Natural killer cell (primary cell): ENCODE data around the gene IMP4. TPM values are rescaled to one million over a fixed set of nuclear protein-coding genes. Genes with fewer than 3 reads are reported as not detected.
A peak's percentile ranks its signal among the peaks of the same experiment; 100 is the strongest.

Experiments
- ATAC-seq, 3 donors: fragments of 150-1000 bp in 2 of 3; fragments of 200-7000 bp in 1 of 3; cut with Tn5 transposase; 1 replicate in 1 of 3; 2 replicates in 2 of 3; pipeline ENCODE4 v1.10.0; 2021; ENCODE audit warnings: mild to moderate bottlenecking in 2 of 3, moderate library complexity in 2 of 3
- DNase-seq, 2 donors: peaks; one replicate each; pipeline versions ENCODE4 v3.0.0 to v3.0.0-alpha.2; 2013 to 2021; ENCODE audit warnings: mixed read lengths in 1 of 2
- H3K27ac ChIP-seq: one replicate; pipeline ENCODE4 v1.5.1; 2013; ENCODE audit warnings: mild to moderate bottlenecking, low read length
- H3K27me3 ChIP-seq: one replicate; pipeline ENCODE4 v1.6.1; 2013; ENCODE audit warnings: low read length; ENCODE audit not compliant: control insufficient read depth, insufficient read depth
- H3K36me3 ChIP-seq: one replicate; pipeline ENCODE4 v1.6.1; 2013; ENCODE audit warnings: low read length; ENCODE audit not compliant: control insufficient read depth, insufficient read depth
- H3K4me1 ChIP-seq: one replicate; pipeline ENCODE4 v1.6.1; 2013; ENCODE audit warnings: low read length; ENCODE audit not compliant: control insufficient read depth, insufficient read depth
- H3K4me3 ChIP-seq: one replicate; pipeline ENCODE4 v1.5.1; 2013; ENCODE audit warnings: low read length
- H3K9me3 ChIP-seq: one replicate; pipeline ENCODE4 v1.6.1; 2013; ENCODE audit warnings: low read length; ENCODE audit not compliant: control insufficient read depth, insufficient read depth
- H3K27ac Mint-ChIP-seq, 2 donors: one replicate each; pipeline ENCODE4 v1.8.0; 2022; ENCODE audit warnings: mild to moderate bottlenecking in 2 of 2, mixed read lengths in 2 of 2, moderate library complexity in 1 of 2
- H3K27me3 Mint-ChIP-seq, 2 donors: one replicate each; pipeline ENCODE4 v1.8.0; 2022; ENCODE audit warnings: low read depth in 2 of 2, mixed read lengths in 2 of 2
- H3K36me3 Mint-ChIP-seq: one replicate; pipeline ENCODE4 v1.8.0; 2022; ENCODE audit warnings: mixed read lengths
- H3K4me1 Mint-ChIP-seq, 2 donors: one replicate each; pipeline ENCODE4 v1.8.0; 2022; ENCODE audit warnings: mixed read lengths in 2 of 2
- H3K4me3 Mint-ChIP-seq: one replicate; pipeline ENCODE4 v1.8.0; 2022; ENCODE audit warnings: mild to moderate bottlenecking, moderate library complexity, mixed read lengths
- H3K9me3 Mint-ChIP-seq, 2 donors: one replicate each; pipeline ENCODE4 v1.8.0; 2022; ENCODE audit warnings: mixed read lengths in 2 of 2
- CTCF ChIP-seq: fragments of 200-600 bp; IDR thresholded peaks from one replicate; pipeline ENCODE4 v1.8.0; 2022; ENCODE audit warnings: antibody characterized with exemption
- WGBS: methylation state at CpG from one replicate; pipeline ENCODE4 v1.1.7; 2013; ENCODE audit warnings: missing lambda C conversion rate; ENCODE audit not compliant: insufficient coverage; 5-methylcytosine and 5-hydroxymethylcytosine counted together
- intact Hi-C: fragments of 100-400 bp; cut with micrococcal nuclease; formaldehyde crosslinking; loops from one replicate; pipeline ENCODE4 v1.14.2; 2022
- total RNA-seq, 4 donors: library from RNA; stranded (reverse); fragments of 120-200 nt in 1 of 4; gene quantifications; one replicate each; pipeline versions ENCODE4 v1.2.3 to v1.2.4, GENCODE V29; 2013 to 2022

The IMP4 gene
- total RNA-seq, 3 donors from 2014 or later (not counting 1 experiment from before 2014, with no cell fraction given) = 60.5 to 80.6 (median 72.9) TPM

- ATAC-seq = no peak
These were observed 1.1 kb upstream of the IMP4 start for GRCh38 chr2:130341562-130342019.

GRCh38 chr2:130342020-130342532 lies 621 bp upstream of the IMP4 start:
- peaks cover 6% of the 10 kb centered on the region for H3K36me3 Mint-ChIP-seq
- peaks cover 48% of the 10 kb centered on the region for H3K36me3 ChIP-seq

More at GRCh38 chr2:130341562-130342019, 1.1 kb upstream of the IMP4 start:
- Histone ChIP-seq H3K36me3 (peaks cover 44% of the 10 kb centered on the region), H3K4me1 (peaks cover 17% of the 10 kb centered on the region), H3K27me3 (no peaks in the 10 kb centered on the region), H3K4me3 (peak overlapping the region; percentile 96), H3K27ac (peak overlapping the region; percentile 97), H3K9me3 (no peaks in the 10 kb centered on the region)
- DNase-seq = no peak
- Mint-ChIP-seq H3K4me3 (peak overlapping the region; percentile 99), H3K4me1 (peaks cover 25 to 37% of the 10 kb centered on the region in 2 donors), H3K36me3 (peaks cover 6% of the 10 kb centered on the region), H3K27me3 (no peaks in the 10 kb centered on the region), H3K9me3 (no peaks in the 10 kb centered on the region), H3K27ac (peak overlapping the region; percentile 99 to 100)
- under 1% methylated on average over 24 of the region's 24 CpGs for WGBS
- no peak for TF ChIP-seq CTCF
- intact Hi-C loops = loop anchor here (1.0 to 2.0 kb wide), 2 partner anchors 31 to 159 kb away; partner anchors contain the start of gene MZT2B

GRCh38 chr2:130344578-130344977 lies 1.9 kb downstream of the IMP4 start:
- intact Hi-C loops = no loop called here
- 100% methylated on average over 1 of the region's 4 CpGs for WGBS
- no peak for TF ChIP-seq CTCF
- DNase-seq (no peak), ATAC-seq (no peak)
- Mint-ChIP-seq H3K4me3 (peak overlapping the region; percentile 1), H3K9me3 (no peaks in the 10 kb centered on the region), H3K36me3 (no peaks in the 10 kb centered on the region), H3K27ac (no peak overlapping the region), H3K27me3 (no peaks in the 10 kb centered on the region), H3K4me1 (peaks cover 25 to 42% of the 10 kb centered on the region in 2 donors)
- peaks cover 34% of the 10 kb centered on the region for H3K36me3 ChIP-seq
- H3K4me3 ChIP-seq = no peak overlapping the region
- H3K27me3 ChIP-seq = no peaks in the 10 kb centered on the region
- H3K4me1 ChIP-seq = peaks cover 17% of the 10 kb centered on the region
- H3K27ac ChIP-seq = no peak overlapping the region
- no peaks in the 10 kb centered on the region for H3K9me3 ChIP-seq

More at GRCh38 chr2:130342020-130342532, 621 bp upstream of the IMP4 start:
- intact Hi-C loops = loop anchor here (1.0 to 2.0 kb wide), 2 partner anchors 31 to 160 kb away; partner anchors contain the start of gene MZT2B
- Histone ChIP-seq H3K4me1 (peaks cover 17% of the 10 kb centered on the region), H3K9me3 (no peaks in the 10 kb centered on the region), H3K4me3 (peak overlapping the region; percentile 96), H3K27ac (peak overlapping the region; percentile 97), H3K27me3 (no peaks in the 10 kb centered on the region)
- TF ChIP-seq CTCF = no peak
- Mint-ChIP-seq H3K27me3 (no peaks in the 10 kb centered on the region), H3K4me1 (peaks cover 25 to 38% of the 10 kb centered on the region in 2 donors), H3K27ac (peak overlapping the region; percentile 99 to 100), H3K4me3 (peak overlapping the region; percentile 99), H3K9me3 (no peaks in the 10 kb centered on the region)
- ATAC-seq = peak; percentile 72 to 87 (median 77)
- peak; percentile 83 to 94 for DNase-seq
- WGBS = 0% methylated on average over 24 of the region's 24 CpGs

- Histone ChIP-seq H3K27me3 (no peaks in the 10 kb centered on the region), H3K4me1 (peaks cover 17% of the 10 kb centered on the region), H3K27ac (no peak overlapping the region), H3K4me3 (no peak overlapping the region), H3K9me3 (no peaks in the 10 kb centered on the region), H3K36me3 (peaks cover 32% of the 10 kb centered on the region)
- peak overlapping the region; percentile 1 for H3K4me3 Mint-ChIP-seq
- H3K27me3 Mint-ChIP-seq = no peaks in the 10 kb centered on the region
- H3K36me3 Mint-ChIP-seq = no peaks in the 10 kb centered on the region
- 98% methylated on average over 13 of the region's 13 CpGs for WGBS
- ATAC-seq = no peak
- no peak for DNase-seq
- H3K27ac Mint-ChIP-seq = no peak overlapping the region
- intact Hi-C loops = no loop called here
- no peak for TF ChIP-seq CTCF
- H3K4me1 Mint-ChIP-seq = peaks cover 25 to 39% of the 10 kb centered on the region in 2 donors
- H3K9me3 Mint-ChIP-seq = no peaks in the 10 kb centered on the region
These were observed 2.4 kb downstream of the IMP4 start for GRCh38 chr2:130345091-130345490.
